Keratinocyte (primary cell): ENCODE results near the gene WDR82.

Experiments
- EZH2 ChIP-seq: IDR thresholded peaks from one replicate; pipeline ENCODE4 v1.6.1; 2012; ENCODE audit warnings: inconsistent platforms, mild to moderate bottlenecking, low read length, moderate library complexity
- TF ChIP-seq, protein P1 (sequence below), 3 experiments: IDR thresholded peaks in 1 of 3; conservative IDR thresholded peaks in 1 of 3; optimal IDR thresholded peaks in 1 of 3; 2 replicates in 2 of 3; 3 replicates in 1 of 3; pipeline versions ENCODE3 to v1.5.1; 2011; ENCODE audit warnings: low read length in 3 of 3, mild to moderate bottlenecking in 3 of 3, moderate library complexity in 2 of 3, control low read depth in 1 of 3, inconsistent platforms in 1 of 3; ENCODE audit not compliant: insufficient read depth in 2 of 3; ENCODE audit errors: extremely low read depth in 1 of 3

DNA sequence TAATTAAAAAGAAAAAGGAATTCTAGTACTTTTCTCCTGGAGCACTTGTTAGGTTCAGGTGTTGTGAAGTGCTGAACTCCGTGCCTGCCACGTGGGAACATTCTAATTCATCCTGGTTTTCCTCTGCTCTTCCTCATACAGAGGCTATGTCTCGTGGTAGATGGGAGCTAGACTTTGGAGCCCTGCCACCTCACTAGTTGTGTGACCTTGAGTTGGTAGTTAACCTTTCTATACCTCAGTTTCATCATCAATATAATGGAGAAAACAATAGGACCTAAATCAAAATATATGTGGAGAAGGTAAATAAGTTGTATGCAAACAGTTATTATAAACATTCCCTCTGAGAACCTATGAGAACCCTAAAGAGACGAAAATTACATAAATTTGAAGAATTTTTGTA is 69.9 kb downstream of the WDR82 start:
- TF ChIP-seq, protein P1, sequence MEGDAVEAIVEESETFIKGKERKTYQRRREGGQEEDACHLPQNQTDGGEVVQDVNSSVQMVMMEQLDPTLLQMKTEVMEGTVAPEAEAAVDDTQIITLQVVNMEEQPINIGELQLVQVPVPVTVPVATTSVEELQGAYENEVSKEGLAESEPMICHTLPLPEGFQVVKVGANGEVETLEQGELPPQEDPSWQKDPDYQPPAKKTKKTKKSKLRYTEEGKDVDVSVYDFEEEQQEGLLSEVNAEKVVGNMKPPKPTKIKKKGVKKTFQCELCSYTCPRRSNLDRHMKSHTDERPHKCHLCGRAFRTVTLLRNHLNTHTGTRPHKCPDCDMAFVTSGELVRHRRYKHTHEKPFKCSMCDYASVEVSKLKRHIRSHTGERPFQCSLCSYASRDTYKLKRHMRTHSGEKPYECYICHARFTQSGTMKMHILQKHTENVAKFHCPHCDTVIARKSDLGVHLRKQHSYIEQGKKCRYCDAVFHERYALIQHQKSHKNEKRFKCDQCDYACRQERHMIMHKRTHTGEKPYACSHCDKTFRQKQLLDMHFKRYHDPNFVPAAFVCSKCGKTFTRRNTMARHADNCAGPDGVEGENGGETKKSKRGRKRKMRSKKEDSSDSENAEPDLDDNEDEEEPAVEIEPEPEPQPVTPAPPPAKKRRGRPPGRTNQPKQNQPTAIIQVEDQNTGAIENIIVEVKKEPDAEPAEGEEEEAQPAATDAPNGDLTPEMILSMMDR (optimal IDR thresholded peaks at IDR 0.05 in 1 of 3, IDR thresholded peaks at IDR 0.05 in 1 of 3, conservative IDR thresholded peaks at IDR 0.05 in 1 of 3; ENCODE audit: extremely low read depth in 1 of 3, insufficient read depth in 2 of 3, low read length in 3 of 3) = no peak
- TF ChIP-seq EZH2 = no peak
